ENCODE data around the gene MYO5A.
"Not testable (repeated sequence)": the region's sequence is repeated elsewhere in the genome, so short reads cannot be mapped to it uniquely, and the experiment has no call there.

- TF ChIP-seq CTCF (conservative IDR thresholded peaks at IDR 0.05); ZFX (IDR thresholded peaks at IDR 0.05): not testable (repeated sequence)
Measured at GRCh38 chr15:52512869-52513268, 15.8 kb downstream of the MYO5A start.

Data from C4-2B (cell line).